HG03280 (cell line): Measurements from ENCODE around the gene GRB10.
A peak's percentile ranks its signal among the peaks of the same experiment; 100 is the strongest.

Experiments
- ATAC-seq: cut with Tn5 transposase; IDR thresholded peaks from one replicate; pipeline ENCODE4 v1.9.1; 2021; ENCODE audit warnings: mild to moderate bottlenecking, moderate library complexity; ENCODE audit not compliant: unreplicated experiment

The GRB10 gene

GRCh38 chr7:50674896-50675835 is 107.5 kb downstream of the GRB10 start:
- no peak for ATAC-seq

GRCh38 chr7:50674299-50674698 is 108.4 kb downstream of the GRB10 start:
- no peak for ATAC-seq

GRCh38 chr7:50673096-50673495 is 109.6 kb downstream of the GRB10 start:
- no peak for ATAC-seq

DNA sequence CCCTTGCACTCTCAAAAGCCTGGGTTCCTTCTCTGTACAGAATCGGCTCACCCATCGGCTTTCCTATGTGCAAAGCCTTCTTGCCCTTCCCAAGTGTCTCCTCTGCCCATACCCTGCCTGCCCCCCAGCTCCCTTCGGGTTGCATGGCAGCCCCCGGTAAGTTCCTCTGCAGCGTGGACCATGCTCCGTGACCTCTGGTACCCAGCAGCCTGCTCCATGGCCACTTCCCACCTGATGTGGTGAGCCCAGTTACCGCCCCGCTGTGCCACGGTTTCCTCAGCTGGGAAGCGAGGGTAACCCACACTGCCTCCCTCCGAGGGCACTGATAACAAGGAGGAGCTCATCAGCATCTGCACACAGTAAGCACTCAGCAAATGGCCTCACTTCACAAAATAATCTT is 110.7 kb downstream of the GRB10 start:
- no peak for ATAC-seq

DNA sequence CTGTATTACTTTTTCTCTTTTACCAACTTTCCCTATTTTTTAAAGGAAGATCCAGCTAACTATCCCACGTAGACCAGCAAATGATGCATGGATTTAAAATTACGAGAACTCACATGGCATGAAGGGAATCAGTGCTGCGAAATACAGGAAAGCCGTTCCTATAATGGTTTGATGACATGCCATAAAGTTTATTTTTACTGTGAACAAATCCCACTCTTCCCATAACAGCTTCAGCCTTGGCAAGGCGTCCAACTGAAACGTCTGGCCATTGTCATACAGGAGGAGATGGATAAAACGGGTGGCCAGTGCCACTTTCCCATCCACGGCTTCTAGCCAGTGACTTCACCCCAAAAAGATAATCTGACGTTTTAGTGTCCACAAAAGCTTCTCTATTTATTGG is 111.3 kb downstream of the GRB10 start:
- no peak for ATAC-seq

- ATAC-seq, result no peak
Observed at GRCh38 chr7:50669890-50670289, 112.8 kb downstream of the GRB10 start.

- ATAC-seq, result no peak
Observed at GRCh38 chr7:50667789-50668226, 114.9 kb downstream of the GRB10 start.

DNA sequence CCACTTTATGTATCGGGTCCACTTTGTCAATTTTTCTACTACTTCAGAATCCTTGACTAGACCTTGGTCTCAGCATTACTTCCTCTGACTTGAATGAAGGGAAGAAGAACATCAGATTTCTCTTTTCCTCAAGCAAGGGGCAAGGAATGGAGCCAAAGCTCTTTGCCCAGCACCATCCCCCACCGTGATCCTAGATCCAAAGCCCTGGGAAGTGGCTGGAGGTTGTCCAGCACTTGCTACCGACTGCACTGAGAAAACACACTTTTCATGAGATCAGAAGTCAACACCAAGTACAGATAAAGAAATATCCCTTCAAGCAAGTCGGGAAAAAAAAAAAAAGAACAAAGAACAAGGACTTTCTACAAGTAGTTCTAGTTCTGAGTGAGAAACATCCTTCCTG is 115.4 kb downstream of the GRB10 start:
- ATAC-seq, result no peak

GRCh38 chr7:50666124-50666496 is 116.6 kb downstream of the GRB10 start:
- ATAC-seq, result no peak

DNA sequence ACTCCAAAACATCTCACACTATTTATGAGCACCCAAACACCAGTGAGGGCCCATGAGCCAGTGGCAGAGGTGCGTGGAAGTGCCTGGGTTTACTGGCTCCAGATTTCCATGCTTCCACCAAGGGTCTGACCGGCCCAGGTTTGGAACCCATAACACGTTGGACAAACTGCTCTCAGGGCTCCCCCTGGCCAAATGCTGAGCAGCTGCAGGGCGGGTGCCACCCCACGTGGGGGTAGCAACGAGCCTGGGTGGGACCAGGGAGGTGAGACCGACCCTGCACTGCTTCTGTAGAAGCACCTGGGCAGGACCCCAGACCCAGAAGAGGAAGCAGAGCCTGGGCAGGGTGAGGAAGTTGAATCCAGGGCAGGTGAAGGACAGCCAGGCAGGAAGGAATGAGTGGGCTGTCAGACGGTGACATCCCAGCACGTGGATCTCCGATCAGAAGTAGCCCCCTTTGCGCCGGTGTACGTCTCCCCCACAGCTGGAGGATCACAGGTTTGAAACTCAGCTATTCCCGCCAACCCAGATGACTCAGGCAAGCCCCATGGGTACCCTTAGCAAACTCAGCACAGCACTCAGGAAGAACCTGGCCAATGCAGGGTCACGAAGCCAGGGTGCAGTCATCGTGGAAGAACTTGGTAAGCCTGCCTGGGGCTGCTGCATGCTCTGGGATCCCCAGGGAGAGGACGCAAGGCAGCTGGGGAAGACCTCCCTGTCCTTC is 117.1 kb downstream of the GRB10 start:
- no peak for ATAC-seq

DNA sequence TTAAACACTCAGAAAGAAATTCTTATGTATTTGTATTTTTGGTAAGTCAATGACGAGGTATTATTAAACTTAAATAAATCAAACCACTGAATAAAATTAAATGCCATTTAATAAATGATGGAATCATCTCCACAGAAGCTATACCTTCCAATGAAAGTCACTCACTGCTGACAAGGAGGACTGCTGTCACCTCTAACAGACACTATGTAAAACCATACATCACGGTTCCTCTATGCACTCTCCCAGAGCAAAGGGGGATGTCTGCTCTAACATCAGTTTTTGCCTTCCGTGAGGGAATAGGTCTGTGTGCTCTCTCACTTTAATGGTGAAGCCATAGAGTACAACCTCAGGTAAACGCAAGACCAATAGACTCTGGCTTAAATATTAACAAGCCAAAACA is 117.8 kb downstream of the GRB10 start:
- ATAC-seq, result no peak

DNA sequence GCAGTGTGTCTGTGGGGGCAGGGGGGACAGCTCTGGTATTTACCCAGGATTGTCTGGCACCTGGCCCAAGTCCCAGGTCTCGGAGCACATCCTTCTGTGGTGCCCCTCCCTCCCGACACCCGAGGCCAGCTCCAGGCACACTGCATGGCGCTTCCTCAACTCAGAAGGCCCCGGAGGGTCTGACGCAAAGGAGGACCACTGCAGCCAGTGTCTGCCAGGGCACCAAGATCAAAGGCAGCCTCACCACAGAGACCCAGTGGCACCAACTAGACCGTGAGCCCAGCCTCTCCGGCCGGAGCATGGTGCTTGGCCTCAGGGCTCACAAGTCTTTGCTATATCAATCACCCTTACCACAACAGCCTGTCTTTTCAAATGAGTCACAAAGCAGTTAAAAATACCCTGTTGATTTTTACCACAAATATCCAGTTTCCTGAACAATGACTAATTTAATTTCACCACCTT is 118.2 kb downstream of the GRB10 start:
- peak; percentile 59 for ATAC-seq

DNA sequence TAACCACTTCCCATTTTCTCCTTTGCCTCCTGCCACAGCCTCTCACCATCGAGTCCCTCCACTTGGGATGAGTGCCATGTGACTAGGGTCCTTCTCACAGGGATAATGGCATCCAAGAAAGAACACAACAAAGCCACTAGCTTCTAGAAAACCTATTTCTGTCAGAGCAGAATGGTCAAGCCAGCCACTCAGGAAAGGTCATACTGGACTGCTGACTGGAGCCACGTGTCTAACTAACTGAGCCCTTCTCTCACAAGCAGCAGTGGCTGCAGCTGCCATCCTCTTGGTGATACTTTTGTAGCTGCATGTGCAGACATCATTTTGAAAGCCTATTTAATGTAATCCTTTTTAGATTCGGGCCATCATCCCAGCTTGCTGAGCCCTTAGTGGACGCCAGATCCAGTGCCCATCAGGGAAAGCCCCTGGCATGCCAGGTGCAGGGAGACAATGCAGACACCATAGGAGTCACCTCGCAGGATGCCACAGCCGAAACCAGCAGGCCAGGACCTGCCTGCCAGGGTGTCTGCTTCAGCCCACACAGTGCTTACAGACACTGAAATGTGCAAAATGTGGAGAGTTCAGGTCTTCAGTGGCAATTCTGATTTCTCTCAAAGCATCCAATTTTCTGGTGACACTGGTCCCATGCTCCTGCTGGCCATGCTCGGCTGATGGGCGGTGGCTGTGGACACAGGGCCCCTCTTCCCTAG is 119.1 kb downstream of the GRB10 start:
- ATAC-seq, result no peak

DNA sequence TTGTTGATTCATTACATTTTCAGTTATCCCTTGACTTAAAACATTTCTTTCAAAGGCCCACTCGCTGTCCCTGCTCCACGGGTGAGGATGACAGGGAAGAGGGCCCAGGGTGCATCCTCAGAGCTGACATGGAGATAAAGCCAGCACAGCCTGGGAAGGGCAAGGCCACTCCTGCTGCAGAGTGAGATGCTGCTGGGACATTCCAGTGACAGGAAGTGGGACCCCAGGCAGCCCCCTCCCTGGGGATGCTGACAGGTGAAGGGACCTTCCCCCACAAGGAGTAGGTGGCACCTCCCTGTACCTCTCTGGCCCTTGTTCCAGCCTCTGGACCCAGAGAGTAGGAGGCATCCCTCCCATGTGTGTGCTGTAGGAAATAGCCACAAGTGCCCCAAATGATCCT is 119.7 kb downstream of the GRB10 start:
- ATAC-seq, result no peak

DNA sequence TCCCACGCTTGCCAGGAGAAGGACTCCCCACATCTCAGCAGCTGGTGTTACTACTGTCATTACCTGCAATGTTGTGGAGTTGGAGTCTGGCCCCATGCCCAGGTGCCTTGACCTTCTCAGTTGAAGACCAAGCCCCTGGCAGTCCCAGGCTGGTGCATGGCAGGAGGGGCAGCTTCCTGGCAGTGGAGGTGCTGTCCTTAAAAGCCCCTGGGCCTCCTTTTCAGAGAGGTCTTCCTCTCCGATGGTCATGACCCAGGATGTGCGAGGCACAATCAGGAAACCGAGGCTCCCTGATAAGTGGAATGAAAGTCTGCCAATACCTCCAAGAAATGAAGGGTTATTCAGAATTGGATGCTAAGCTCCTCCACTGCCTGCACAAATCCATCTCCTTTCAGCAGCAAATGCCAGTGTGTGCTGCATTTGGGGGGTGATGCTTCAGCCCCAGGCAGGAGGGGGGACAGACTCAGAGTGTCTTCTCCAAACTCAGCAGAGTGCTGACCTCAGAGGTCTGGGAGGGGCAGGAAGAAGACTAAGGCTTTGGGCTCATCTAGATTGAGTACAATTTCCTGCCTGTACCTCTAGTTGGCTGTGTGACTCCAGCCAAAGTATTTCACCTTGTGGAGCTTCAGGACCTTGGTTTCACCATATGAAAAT is 120.5 kb downstream of the GRB10 start:
- peak; percentile 3 for ATAC-seq

- peak; percentile 51 for ATAC-seq
Observed at GRCh38 chr7:50661345-50662040, 121.2 kb downstream of the GRB10 start.

DNA sequence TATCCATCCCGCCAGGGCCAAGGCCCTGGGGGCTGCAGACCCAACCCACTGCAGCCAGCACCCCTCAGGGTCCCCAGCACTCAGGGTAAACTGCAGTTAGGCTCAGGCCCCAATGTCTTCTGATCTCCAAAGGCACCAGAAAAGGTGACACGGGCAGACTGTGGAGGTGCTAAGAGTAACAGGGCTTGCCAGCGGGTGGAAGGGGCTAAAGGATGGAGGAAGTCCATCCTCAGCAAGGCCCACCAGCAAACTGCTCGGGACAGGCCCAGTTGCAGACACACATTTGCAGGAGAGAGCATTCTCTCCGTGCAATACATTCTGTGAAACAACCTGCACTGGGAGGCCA is 121.9 kb downstream of the GRB10 start:
- ATAC-seq, result no peak

DNA sequence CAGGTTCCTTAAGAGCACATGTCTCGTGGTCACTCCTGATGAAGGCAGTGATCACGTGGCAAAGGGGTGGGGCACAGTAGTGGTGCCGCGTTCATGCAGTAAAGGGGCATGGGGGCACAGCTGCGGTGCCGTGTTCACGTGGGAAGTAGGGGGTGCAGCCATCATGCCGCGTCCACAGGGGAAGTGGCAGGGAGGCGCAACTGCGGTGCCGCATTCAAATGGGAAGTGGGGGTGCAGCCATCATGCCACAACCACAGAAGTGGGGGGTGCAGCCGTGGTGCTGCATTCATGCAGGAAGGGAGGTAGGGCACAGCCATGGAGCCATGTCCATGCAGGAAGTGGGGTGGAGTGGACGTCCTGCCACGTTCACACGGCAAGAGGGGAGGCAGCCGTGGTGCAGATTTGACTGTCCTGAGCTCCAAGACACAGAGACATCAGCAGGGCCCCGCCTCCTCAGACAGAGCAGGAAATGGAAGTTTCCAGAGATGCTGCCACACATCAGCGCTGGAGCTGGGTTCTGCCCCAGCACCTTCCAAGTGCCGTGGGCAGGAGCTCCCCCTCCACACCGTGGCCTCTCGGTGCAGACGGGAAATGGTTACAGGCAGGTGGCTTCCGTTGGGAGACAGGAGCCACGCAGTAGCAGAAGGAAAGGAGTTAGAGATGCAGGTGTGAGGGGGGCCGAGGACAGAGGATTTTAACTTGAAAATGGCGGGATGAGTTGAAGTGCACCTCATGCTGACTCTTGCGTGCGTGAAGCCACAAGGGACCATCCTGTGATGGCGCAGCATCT is 122.5 kb downstream of the GRB10 start:
- ATAC-seq, result no peak

DNA sequence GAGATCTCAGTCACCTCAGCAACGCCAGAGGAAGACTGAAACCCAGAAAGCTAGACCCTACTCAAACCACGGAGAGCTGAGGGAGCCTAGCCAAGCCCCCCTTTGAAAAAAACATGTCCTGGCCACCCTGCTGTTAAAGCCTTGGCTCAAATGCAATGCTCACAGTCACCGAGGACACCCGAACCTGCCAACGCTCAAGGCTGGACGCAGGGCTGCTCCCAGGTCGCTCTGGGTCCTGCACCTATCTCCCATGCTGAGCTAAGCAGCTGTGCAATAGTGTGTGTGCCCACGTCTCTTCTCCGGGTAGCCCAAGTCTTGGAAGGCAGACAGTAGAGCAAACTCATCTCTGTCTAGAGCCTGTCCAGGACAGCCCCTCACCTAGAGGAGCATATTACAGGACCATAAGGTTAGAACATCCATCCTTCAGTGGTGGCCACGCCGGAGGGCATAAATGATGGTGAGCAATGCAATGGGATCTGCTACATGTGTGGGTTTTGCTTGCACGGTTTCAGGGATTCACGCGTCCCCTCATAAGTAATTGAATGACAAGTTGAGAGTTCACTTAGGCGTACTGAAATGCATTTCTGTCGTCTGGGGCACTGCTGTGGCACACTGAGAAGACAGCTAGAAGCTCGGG is 123.2 kb downstream of the GRB10 start:
- no peak for ATAC-seq
